Peyer's patch (tissue), 4 donors: ENCODE data around the gene THADA.

Source experiments
- CTCF ChIP-seq, 6 experiments: fragments of 450-650 bp in 4 of 6; fragments of 200-600 bp in 2 of 6; sonication (generic) in 1 of 6; IDR thresholded peaks; one replicate each; pipeline ENCODE4 v1.5.1; 2017 to 2019; ENCODE audit warnings: antibody characterized with exemption in 6 of 6, mild to moderate bottlenecking in 3 of 6, moderate library complexity in 1 of 6
- POLR2A ChIP-seq, 2 donors: fragments of 450-650 bp; IDR thresholded peaks; one replicate each; pipeline ENCODE4 v1.5.1; 2017; ENCODE audit warnings: antibody characterized with exemption in 2 of 2, mild to moderate bottlenecking in 2 of 2, moderate library complexity in 2 of 2

GRCh38 chr2:43269074-43269572 is 326.7 kb downstream of the THADA start:
- TF ChIP-seq CTCF (IDR thresholded peaks at IDR 0.05) (no peak), POLR2A (IDR thresholded peaks at IDR 0.05) (no peak)
